DMS153 (cell line): ENCODE measurements around the gene FLRT3.

Experiments used
- DNase-seq: peaks from one replicate; lab custom pipeline; 2025; lab: John Stamatoyannopoulos, UW

FLRT3 gene

DNA sequence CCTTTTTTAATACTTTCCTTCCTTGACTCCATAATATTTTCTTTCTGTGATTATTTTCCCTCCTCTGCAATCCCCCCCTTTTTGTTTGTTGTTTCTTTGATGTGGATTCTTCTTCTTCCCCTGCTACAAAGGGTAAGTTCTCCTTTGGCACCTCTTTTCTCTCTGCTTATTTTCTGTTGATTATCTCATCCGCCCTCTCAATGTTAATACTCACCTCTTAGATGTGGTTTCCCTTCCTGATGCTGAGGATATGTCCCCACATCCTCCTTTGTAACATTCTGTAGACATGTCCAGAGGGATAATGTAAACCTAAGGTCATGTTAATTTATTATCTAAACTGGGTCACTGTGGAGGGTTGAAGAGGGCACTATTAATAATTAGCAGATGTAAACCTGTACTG, 17.7 kb downstream of the FLRT3 start:
- no peak for DNase-seq

DNA sequence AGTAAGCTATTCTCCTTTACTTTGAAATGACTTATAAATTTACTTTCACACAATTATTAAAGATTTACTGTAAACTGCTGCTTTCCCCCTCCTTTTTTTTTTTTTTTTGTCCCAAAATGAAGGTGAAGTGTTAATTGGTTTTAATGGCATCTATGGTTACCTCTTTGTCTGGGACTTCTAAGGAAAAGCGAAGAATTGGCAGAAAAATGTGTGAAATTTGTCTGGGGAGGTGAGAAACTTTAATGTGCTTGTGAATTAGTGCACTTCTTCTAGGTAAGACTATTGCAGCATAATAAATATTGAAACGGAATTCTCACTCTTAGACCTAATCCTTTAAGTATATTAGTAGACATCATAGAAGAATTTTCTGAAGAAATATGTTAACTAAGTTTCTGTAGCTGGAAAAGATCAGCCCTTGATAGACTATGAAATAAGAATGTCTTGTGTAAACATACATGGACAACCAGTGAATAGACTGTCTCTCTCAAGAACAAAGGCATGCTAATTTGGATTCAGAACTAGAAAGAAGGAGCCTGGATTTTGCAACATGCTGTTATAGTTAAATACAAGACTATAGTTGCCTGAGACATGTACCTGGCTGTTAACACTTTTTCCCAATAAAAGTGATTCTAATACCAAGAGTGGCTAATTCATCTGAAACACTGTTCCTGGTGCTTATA, 23.9 kb downstream of the FLRT3 start:
- DNase-seq = no peak

DNA sequence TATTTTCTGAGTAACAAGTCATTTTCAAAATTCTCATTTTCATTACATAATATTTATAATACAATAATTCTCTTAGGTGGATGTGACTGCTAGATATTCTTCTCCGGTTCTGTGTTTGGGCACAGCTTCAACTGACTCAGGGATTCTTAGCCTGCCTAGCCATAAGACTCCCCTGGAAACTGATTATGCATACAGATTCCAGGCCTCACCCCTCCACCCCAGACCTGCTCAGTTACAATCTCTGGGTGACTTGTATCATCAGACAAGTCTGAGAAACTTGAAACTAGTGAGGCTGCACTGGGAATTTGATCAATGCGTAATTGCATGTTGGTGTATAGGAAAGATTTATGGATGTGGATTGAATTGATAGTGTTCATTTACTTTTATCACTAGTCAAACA, 25.4 kb downstream of the FLRT3 start:
- DNase-seq = no peak

DNA sequence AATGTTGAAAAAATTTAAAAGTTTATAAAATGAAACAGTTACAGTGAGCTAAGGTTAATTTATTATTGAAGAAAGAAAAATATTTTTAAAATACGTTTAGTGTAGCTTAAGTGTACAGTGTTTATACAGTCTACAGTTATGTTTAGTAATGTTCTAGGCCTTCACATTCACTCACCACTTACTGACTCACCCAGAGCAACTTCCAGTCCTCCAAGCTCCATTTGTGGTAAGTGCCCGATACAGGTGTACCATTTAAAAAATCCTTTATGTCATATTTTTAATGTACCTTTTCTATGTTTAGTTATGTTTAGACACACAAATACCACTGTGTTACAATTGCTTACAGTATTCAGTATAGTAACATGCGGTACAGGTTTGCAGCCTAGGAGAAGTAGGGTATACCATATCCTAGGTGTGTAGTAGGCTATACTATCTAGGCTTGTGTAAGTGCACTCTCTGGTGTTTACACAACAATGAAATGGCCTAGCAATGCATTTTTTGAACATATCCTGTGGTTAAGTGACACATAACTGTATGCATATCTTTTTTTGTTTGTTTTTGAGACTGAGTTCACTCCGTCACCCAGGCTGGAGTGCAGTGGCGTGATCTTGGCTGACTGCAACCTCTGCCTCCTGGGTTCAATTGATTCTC, 26.3 kb downstream of the FLRT3 start:
- DNase-seq = no peak

DNA sequence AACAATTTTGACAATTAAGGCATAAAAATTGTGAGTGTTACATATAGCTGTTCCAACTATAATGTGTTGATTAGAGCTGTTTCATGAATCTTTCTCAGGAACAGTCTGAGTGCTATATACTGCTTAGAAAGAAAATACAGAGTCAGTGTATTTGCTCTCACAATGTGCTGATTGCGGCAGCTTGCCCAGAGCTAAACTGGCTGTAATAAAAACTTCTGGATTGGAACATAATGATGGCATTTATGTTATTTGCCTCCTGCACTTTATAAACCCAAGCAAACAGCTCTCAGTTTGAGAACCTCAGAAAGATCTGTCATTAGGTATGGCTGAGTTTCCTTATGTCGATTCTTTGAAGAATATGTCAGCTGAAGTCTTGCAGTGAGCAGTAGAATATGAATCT, 29.5 kb downstream of the FLRT3 start:
- DNase-seq = no peak

DNA sequence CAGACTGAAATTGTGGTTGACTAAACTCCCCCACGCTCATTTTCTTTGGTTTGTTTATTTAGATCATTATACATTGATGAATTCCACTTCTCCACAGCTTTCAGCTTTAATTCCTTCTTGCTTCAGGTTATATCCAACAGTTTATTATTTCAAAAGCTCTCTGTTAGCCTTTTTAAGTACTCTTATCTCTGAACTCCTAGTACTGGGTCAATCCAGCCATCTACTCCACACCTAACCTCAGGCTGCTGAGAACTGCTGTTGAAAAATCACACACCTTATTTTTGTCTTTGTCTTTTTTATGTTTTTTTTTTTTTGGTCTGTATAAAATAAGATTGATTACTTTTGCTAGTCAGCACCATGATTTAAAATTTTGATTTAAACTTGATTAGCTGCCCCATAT, 32.9 kb downstream of the FLRT3 start:
- DNase-seq = no peak

DNA sequence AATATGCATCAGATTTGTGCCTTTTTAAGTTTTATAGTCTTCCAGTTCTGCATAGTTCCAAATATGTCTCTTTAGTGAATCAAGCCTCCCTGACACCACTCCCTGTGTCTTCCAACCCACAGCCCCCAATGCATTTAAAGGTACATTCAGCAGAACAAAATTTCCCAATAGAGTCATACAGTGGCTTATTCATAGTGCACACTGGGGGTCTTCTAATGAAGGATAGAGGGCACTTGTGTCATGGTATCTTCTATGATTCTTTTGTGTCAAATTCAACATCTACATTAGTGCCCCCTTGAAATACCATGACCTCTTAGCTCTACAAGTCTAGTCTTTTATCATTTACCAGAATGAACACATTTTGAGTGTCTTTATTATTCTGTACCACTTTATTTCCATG, 33.8 kb downstream of the FLRT3 start:
- no peak for DNase-seq

DNA sequence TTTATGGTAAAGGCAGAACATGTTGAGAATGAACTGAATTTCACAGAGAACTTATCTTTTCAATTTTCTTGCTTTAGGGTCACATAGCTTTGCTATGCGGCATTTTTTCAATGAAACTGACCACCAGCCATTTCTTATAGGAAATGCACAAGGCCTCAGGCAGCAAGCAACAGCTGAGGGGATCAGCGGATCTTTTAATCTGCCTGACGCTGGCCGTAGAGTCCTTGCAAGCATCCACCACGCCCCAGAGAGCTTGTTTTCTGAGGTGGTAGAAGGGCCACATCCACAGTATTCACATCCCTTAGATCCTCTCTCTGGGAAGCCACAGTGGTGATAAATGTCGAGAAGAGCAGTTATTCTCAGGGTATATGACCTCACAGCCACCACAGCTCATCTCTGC, 34.3 kb downstream of the FLRT3 start:
- DNase-seq = no peak

DNA sequence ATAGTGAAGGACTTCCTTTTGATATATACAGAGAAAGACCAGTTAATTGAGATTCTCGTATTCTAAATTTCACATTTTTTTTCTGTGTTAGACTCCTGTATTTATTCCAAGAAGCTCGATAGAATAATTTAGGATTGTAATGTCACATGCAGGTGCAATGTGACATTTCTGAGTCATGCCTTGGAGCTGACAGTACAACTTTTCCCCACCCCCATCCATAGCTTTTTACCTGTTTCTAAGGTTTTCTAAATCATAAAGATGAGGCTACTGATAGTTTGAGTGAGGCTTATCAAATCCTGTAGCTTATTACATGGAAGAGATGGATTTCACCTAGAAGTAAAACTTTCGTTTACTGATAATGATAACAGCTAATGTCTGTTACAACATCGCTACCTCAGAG, 37.6 kb downstream of the FLRT3 start:
- no peak for DNase-seq

DNA sequence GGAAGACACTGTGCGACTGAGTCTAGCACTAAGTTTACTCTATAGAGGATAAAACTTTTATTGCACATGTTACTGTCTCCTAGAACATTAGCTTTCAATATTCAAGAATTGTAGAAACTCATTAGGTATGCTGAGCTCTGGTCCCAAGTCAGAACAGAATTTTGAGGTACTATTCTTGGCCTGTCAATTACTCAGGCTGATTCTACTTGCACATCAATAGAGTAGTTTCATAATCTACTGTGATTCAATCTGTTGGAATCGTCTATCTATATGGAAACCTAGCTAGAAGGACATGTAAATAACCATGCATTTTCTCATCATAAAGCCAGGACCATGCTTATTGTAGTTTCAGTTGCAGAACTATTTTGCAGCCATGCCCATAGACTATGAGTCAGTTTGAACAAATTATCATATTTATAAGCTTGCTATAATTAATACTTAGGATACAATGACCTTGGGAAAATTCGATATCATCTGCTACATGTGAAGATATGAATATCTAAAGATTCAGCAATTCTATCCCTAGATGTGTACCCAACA, 41.6 kb downstream of the FLRT3 start:
- no peak for DNase-seq

DNA sequence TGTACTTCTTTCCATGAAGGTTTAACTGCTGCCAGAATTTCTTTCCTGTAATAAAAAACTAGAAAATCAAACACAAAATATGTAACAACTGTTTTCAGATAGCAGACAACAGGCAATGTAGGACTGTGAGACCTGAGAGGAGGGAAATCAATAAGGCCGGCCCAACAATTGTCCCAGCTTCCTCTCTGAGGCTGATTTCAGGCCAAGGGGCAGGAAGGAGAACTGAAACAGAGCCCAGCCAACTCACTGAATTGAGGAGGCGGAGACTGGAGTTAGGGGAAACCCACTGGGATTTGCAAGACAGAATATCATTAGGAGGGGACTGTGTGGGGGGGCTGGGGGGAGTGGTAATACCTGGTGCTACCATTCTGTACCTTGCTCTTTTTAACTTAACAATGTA, 42.2 kb downstream of the FLRT3 start:
- DNase-seq = no peak

DNA sequence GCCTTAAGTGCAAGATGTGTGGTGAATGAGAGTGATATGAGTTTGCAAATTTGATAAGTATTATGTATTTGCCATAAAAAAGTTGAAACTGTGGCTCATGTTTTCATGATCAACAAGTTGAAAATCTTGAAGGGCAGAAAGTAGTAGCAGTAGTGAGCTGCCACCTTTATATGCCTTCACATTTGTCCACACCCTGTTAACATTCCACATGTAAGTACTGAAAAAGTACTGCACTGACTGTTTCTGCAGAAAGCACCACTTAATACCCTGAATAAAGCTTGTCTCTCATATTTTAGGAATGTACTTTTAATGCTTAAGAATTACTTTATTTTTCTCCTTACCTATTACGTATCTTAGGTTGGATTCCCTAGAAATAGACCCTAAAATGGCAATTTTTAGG, 45.9 kb downstream of the FLRT3 start:
- no peak for DNase-seq

DNA sequence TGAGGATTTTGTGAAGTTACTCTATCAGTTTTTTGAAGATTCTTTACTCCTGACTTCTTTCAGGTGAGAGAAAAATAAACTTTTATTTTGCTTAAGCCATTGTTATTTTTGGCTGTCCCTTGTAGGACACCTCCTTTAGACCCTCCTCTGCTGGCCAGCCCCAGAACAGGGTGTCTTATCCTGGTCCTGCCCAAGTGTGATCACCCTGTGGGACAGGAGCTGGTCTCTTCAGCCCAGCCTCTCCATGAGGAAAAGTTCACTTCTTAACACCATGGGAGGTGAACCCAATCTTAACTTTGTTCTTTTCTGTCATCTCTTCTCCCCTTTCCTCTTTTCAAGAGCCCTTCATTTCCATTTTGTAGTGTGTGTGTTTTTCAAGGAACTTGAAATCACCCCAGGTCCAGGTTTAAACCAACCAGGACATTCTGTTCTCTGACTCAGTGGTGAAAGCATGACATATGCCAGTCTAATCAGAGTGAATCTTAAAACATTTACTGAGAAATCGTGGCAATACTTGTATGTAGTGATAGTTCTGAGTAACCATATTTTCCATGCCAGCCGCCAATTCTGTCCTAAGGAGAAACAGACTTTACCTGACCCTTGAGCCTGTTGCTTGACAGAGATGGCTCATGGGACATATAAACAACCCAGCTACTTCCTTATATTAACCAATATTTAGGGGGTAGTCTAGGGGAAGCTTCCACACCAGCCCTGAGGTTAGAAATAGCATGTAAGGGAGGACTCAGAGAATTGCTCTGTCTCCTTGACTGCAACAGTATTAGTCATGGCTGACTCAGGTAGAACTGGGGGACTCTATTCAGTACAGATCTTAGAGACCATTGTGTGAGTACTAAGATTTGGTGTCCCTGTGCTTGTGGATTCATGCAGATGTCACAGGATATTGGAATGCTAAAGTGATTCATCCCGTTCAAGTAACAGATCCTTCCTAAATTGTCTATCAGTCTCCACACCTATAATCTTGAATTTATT, 48.8 kb downstream of the FLRT3 start:
- DNase-seq = no peak

DNA sequence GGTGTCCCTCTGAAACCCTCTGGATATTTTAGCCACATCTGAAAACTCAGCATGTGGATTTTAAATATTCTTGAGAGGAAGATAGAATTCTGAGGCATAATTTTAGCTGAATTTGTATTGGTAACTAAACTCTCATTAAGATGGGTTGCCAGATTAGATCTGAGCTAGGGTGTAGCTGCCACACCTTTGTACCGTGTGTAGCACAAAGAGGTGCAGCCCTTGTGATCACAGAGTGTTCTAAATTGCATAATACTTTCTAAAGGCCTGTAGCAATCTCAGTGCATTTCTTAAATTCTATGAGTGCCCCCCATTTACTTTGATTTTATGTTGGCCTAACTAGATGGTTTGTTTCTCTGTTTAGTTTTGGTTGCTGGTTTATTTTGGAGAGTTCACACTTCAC, 53.0 kb downstream of the FLRT3 start:
- no peak for DNase-seq

DNA sequence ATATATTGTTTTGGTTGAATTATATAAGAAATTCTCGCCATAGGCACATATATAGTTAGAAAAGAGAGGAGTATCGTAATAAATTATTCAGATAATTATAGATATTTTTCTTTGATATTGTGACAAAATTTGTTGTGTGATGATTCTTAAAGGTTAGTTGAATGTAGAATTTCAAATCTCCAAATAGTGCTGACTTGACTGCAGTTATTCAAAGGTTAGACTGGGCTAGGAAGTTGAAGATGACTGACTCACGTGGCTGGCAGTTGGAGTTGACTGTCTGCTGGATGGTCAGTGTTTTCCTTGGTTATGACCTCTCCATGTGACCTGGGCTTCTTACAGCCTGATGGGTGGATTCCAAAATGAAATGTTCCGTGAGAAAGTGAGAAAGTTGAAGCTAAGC, 55.3 kb downstream of the FLRT3 start:
- DNase-seq = no peak
